ENCODE data around the gene RORB. TPM values are rescaled to one million over a fixed set of nuclear protein-coding genes. Genes with fewer than 3 reads are reported as not detected.

The RORB gene
- total RNA-seq, 4 donors from 2014 or later: under 0.01 to 0.66 (median 0.49) TPM

DNA sequence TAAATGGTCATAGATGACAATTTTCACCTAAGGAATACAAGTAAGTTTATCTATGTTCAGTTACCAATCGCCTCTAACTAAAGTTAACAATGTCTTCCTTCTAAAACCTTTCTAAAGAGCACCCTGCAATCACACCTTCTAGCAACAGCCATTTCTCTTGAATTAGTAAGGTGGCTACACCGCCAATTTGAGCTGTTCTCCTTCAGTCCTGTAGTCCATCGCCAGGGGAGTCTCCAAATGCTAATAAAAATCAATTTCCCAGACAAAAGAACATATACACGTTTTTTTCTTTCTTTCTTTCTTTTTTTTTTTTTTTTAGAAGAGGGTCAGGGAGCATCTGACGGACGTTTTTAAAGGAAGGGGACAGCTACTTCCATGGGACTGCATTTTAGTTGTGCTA, 729 bp upstream of the RORB start:
- H3K4me3 ChIP-seq: peak overlapping the region; percentile 54 to 66 (median 63)
- no peaks in the 10 kb centered on the region for H3K36me3 ChIP-seq
- no peaks in the 10 kb centered on the region for H3K9me3 ChIP-seq
- no peak overlapping the region for H3K27ac ChIP-seq (replicated peaks in 1 of 4)
- H3K4me1 ChIP-seq: peaks cover 11 to 47% (median 40%) of the 10 kb centered on the region in 4 donors
- H3K27me3 ChIP-seq: peaks cover 0 to 54% (median 20%) of the 10 kb centered on the region in 4 donors
- intact Hi-C loops (cut with DNase I): no loop called here
- no peak for TF ChIP-seq EP300 (IDR thresholded peaks at IDR 0.05)
- TF ChIP-seq, protein P1, sequence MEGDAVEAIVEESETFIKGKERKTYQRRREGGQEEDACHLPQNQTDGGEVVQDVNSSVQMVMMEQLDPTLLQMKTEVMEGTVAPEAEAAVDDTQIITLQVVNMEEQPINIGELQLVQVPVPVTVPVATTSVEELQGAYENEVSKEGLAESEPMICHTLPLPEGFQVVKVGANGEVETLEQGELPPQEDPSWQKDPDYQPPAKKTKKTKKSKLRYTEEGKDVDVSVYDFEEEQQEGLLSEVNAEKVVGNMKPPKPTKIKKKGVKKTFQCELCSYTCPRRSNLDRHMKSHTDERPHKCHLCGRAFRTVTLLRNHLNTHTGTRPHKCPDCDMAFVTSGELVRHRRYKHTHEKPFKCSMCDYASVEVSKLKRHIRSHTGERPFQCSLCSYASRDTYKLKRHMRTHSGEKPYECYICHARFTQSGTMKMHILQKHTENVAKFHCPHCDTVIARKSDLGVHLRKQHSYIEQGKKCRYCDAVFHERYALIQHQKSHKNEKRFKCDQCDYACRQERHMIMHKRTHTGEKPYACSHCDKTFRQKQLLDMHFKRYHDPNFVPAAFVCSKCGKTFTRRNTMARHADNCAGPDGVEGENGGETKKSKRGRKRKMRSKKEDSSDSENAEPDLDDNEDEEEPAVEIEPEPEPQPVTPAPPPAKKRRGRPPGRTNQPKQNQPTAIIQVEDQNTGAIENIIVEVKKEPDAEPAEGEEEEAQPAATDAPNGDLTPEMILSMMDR (IDR thresholded peaks at IDR 0.05): no peak
- TF ChIP-seq POLR2A (IDR thresholded peaks at IDR 0.05; ENCODE audit: low read depth): no peak
- TF ChIP-seq POLR2AphosphoS5 (IDR thresholded peaks at IDR 0.05): no peak
- DNase-seq (ENCODE audit: extremely low spot score): no peak
- 34% methylated on average over 6 of the region's 6 CpGs for WGBS

DNA sequence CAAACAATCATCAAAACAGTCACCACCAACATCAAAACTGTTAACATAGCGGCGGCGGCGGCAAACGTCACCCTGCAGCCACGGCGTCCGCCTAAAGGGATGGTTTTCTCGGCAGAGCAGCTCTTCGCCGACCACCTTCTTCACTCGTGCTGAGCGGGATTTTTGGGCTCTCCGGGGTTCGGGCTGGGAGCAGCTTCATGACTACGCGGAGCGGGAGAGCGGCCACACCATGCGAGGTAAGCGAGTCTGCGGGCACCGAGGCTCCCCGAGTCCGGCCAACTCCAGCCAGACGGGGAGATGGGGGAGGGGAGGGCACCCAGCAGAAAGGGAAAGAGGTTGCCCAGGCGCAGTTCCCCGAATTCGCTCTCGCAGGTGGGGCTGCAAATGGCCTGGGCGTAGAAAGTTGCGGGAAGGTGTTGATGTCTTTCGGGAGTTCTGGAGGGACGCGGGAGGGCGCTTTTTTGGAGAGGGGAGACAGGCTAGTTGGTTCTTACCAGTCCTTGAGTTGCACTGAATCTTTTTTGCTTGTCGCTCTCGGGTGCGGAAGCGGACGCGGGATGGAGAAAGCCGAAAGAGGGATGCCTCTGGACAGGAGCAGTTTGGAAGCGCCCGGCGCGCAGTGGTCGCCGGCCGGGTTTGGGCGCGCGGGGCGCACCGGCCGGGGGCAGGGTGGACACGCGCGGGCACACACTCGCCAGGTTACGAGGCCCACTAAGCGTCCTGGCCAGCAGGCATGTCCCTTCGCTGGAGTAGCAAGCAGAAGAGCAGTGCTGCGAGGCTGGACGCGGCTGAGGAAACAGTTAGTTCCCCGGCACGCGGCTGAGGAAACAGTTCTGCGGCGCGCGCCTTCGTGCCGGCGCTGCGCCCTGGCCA, 849 bp downstream of the RORB start:
- Histone ChIP-seq H3K9me3 (no peaks in the 10 kb centered on the region), H3K36me3 (no peaks in the 10 kb centered on the region), H3K4me3 (peak overlapping the region; percentile 54 to 66 (median 63)), H3K27me3 (peaks cover 0 to 54% (median 20%) of the 10 kb centered on the region in 4 donors), H3K27ac (replicated peaks in 1 of 4) (peak overlapping the region in 1 of 4 donors; percentile 4), H3K4me1 (peaks cover 11 to 47% (median 40%) of the 10 kb centered on the region in 4 donors)
- TF ChIP-seq, protein P1 (IDR thresholded peaks at IDR 0.05): no peak
- TF ChIP-seq POLR2A (IDR thresholded peaks at IDR 0.05; ENCODE audit: low read depth): no peak
- no peak for TF ChIP-seq POLR2AphosphoS5 (IDR thresholded peaks at IDR 0.05)
- no peak for TF ChIP-seq EP300 (IDR thresholded peaks at IDR 0.05)
- no peak for DNase-seq (ENCODE audit: extremely low spot score)
- intact Hi-C loops (cut with DNase I): no loop called here
- WGBS: 2% methylated on average over 23 of the region's 77 CpGs

DNA sequence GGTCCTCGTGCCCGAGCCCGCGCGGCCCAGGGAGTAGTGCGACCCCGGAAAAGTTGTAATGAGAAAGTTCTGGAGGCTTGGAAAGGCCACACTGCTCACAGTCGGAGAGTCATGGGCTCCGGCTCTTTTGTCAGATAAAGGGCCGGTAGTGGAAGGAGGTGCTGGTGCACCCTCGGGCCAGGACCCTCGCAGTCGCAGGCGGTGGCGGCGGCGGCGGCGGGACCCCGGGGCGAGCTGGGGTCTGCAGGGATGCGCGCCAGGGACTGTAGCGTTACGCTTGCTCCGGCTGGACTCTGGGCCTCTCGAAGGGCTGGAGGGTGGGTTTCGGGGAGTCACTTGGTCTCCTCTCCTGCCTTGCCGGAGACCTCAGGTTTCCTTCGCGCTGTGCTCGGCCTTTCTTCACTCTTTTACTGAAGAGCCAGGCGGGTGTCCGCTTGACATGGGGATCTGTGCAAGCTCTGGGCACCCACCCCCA, 1.5 kb downstream of the RORB start:
- no peaks in the 10 kb centered on the region for H3K36me3 ChIP-seq
- H3K4me1 ChIP-seq: peaks cover 11 to 47% (median 40%) of the 10 kb centered on the region in 4 donors
- no peaks in the 10 kb centered on the region for H3K9me3 ChIP-seq
- H3K27ac ChIP-seq (replicated peaks in 1 of 4): no peak overlapping the region
- intact Hi-C loops (cut with DNase I): no loop called here
- WGBS: 1% methylated on average over 22 of the region's 34 CpGs
- H3K4me3 ChIP-seq: peak overlapping the region; percentile 54 to 66 (median 63)
- H3K27me3 ChIP-seq: peaks cover 0 to 54% (median 20%) of the 10 kb centered on the region in 4 donors
- DNase-seq (ENCODE audit: extremely low spot score): no peak
- TF ChIP-seq EP300 (IDR thresholded peaks at IDR 0.05): no peak
- TF ChIP-seq, protein P1 (IDR thresholded peaks at IDR 0.05): no peak
- no peak for TF ChIP-seq POLR2AphosphoS5 (IDR thresholded peaks at IDR 0.05)
- TF ChIP-seq POLR2A (IDR thresholded peaks at IDR 0.05; ENCODE audit: low read depth): no peak

DNA sequence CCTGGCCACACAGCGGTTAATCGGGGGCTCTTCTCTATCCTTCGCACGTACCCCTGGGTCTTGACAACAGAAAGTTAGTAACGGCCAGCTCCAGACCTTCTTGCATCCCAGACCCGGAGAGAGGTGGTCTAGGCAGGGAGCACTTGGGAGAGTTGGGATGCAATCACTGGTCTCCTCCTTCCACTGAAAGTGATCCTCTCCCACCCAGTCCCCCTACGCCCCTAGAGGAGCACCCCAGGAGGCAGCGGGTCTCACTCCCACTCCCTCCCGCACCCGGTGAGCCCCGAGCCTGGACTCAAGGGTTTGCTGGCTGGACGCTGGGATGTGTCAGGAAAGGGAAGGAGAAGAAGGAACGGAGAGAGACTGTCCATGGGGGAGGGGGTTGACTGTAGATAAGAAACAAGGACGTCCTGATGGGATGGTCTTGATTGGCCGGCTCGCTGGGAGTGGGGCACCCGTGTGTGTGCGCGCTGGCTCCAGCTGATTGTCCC, 2.0 kb downstream of the RORB start:
- Histone ChIP-seq H3K4me3 (peak overlapping the region; percentile 54 to 66 (median 63)), H3K9me3 (no peaks in the 10 kb centered on the region), H3K36me3 (no peaks in the 10 kb centered on the region), H3K27ac (replicated peaks in 1 of 4) (no peak overlapping the region), H3K4me1 (peaks cover 11 to 47% (median 40%) of the 10 kb centered on the region in 4 donors), H3K27me3 (peaks cover 0 to 54% (median 20%) of the 10 kb centered on the region in 4 donors)
- intact Hi-C loops (cut with DNase I): no loop called here
- TF ChIP-seq POLR2A (IDR thresholded peaks at IDR 0.05; ENCODE audit: low read depth) (no peak), POLR2AphosphoS5 (IDR thresholded peaks at IDR 0.05) (no peak), EP300 (IDR thresholded peaks at IDR 0.05) (no peak)
- TF ChIP-seq, protein P1 (IDR thresholded peaks at IDR 0.05): no peak
- 2% methylated on average over 17 of the region's 19 CpGs for WGBS
- DNase-seq (ENCODE audit: extremely low spot score): no peak
